ENCODE results near the gene FAM184A. TPM values are rescaled to one million over a fixed set of nuclear protein-coding genes. Genes with fewer than 3 reads are reported as not detected.
A peak's percentile ranks its signal among the peaks of the same experiment; 100 is the strongest.

Gene FAM184A
- total and polyA plus RNA-seq, 2 of the 13 experiments (the other 11 are each of a cell fraction or from before 2014, with no cell fraction given): 7.0 to 18.0 TPM

- TF ChIP-seq, protein P1, sequence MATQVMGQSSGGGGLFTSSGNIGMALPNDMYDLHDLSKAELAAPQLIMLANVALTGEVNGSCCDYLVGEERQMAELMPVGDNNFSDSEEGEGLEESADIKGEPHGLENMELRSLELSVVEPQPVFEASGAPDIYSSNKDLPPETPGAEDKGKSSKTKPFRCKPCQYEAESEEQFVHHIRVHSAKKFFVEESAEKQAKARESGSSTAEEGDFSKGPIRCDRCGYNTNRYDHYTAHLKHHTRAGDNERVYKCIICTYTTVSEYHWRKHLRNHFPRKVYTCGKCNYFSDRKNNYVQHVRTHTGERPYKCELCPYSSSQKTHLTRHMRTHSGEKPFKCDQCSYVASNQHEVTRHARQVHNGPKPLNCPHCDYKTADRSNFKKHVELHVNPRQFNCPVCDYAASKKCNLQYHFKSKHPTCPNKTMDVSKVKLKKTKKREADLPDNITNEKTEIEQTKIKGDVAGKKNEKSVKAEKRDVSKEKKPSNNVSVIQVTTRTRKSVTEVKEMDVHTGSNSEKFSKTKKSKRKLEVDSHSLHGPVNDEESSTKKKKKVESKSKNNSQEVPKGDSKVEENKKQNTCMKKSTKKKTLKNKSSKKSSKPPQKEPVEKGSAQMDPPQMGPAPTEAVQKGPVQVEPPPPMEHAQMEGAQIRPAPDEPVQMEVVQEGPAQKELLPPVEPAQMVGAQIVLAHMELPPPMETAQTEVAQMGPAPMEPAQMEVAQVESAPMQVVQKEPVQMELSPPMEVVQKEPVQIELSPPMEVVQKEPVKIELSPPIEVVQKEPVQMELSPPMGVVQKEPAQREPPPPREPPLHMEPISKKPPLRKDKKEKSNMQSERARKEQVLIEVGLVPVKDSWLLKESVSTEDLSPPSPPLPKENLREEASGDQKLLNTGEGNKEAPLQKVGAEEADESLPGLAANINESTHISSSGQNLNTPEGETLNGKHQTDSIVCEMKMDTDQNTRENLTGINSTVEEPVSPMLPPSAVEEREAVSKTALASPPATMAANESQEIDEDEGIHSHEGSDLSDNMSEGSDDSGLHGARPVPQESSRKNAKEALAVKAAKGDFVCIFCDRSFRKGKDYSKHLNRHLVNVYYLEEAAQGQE (IDR thresholded peaks at IDR 0.05; ENCODE audit: borderline replicate concordance in 1 of 2, low read depth in 1 of 2, low read length in 2 of 2): 0 out of 4 replicates have a peak, but pooled peaks of 1 of the 2 experiments have one; percentile 15
- TF ChIP-seq SRSF4 (IDR thresholded peaks at IDR 0.05; ENCODE audit: low read depth, low read length, poor library complexity, severe bottlenecking) (no peak), TSC22D2 (CRISPR knock-in tag; IDR thresholded peaks at IDR 0.05; ENCODE audit: borderline replicate concordance) (no peak), NCOR1 (IDR thresholded peaks at IDR 0.05; ENCODE audit: borderline replicate concordance, low read length) (no peak), RBM39 (IDR thresholded peaks at IDR 0.05; ENCODE audit: low read depth, low read length, poor library complexity, severe bottlenecking) (peak; percentile 79), ZFAT (CRISPR knock-in tag; conservative IDR thresholded peaks at IDR 0.05) (peak; percentile 5; the same call in 1 of the 2 replicates), PHF8 (CRISPR knock-in tag; IDR thresholded peaks at IDR 0.05) (peak; percentile 81), TOE1 (CRISPR knock-in tag; IDR thresholded peaks at IDR 0.05) (no peak), ZMAT3 (CRISPR knock-in tag; conservative IDR thresholded peaks at IDR 0.05) (peak; percentile 74; the same call in 1 of the 2 replicates), ZNF18 (CRISPR knock-in tag; IDR thresholded peaks at IDR 0.05; ENCODE audit: insufficient replicate concordance) (peak; percentile 52), ZNF670 (CRISPR knock-in tag; IDR thresholded peaks at IDR 0.05; ENCODE audit: borderline replicate concordance) (0 out of 2 replicates have a peak, but pooled peaks have one; percentile 29), TP53 (CRISPR knock-in tag; conservative IDR thresholded peaks at IDR 0.05) (0 out of 2 replicates have a peak, but pooled peaks have one; percentile 24), ISL2 (CRISPR knock-in tag; IDR thresholded peaks at IDR 0.05) (peak; percentile 27; the same call in 1 of the 2 replicates), ZNF580 (CRISPR knock-in tag; IDR thresholded peaks at IDR 0.05; ENCODE audit: borderline replicate concordance, low read depth) (peak; percentile 62; the same call in 1 of the 2 replicates), THRA (CRISPR knock-in tag; IDR thresholded peaks at IDR 0.05; ENCODE audit: borderline replicate concordance) (peak; percentile 65; the same call in 1 of the 2 replicates)
- TF ChIP-seq, protein P2, sequence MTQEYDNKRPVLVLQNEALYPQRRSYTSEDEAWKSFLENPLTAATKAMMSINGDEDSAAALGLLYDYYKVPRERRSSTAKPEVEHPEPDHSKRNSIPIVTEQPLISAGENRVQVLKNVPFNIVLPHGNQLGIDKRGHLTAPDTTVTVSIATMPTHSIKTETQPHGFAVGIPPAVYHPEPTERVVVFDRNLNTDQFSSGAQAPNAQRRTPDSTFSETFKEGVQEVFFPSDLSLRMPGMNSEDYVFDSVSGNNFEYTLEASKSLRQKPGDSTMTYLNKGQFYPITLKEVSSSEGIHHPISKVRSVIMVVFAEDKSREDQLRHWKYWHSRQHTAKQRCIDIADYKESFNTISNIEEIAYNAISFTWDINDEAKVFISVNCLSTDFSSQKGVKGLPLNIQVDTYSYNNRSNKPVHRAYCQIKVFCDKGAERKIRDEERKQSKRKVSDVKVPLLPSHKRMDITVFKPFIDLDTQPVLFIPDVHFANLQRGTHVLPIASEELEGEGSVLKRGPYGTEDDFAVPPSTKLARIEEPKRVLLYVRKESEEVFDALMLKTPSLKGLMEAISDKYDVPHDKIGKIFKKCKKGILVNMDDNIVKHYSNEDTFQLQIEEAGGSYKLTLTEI (CRISPR knock-in tag; conservative IDR thresholded peaks at IDR 0.05): no peak
- TF ChIP-seq, protein P3, sequence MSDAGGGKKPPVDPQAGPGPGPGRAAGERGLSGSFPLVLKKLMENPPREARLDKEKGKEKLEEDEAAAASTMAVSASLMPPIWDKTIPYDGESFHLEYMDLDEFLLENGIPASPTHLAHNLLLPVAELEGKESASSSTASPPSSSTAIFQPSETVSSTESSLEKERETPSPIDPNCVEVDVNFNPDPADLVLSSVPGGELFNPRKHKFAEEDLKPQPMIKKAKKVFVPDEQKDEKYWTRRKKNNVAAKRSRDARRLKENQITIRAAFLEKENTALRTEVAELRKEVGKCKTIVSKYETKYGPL (CRISPR knock-in tag; IDR thresholded peaks at IDR 0.05): peak; percentile 84; the same call in 1 of the 2 replicates
Observed at GRCh38 chr6:119077643-119078375, 655 bp downstream of the FAM184A start (continued).
